NCI-H345 (cell line): ENCODE results near the gene GUCY2C.
A peak's percentile ranks its signal among the peaks of the same experiment; 100 is the strongest.

Source experiments
- DNase-seq: peaks from one replicate; lab custom pipeline; 2025; lab: John Stamatoyannopoulos, UW

GUCY2C gene

DNA sequence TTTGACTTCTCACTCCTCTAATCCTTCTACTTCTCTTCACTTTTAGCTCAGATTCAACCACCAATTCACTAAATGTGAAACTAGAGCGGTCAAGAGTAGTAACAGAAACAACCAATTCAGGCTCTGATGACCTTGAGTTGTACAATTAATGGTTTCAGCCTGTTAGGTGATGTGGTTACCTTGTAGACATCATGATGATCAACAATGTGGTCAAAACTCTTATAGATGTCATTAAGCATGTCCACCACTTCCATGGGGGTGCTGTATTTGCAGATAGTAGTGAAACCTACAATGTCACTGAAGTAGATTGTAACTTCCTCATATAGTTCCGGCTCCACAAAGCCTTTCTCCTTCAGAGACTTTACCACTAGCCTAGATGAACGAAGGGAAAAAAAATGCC lies 74.6 kb downstream of the GUCY2C start:
- no peak for DNase-seq

DNA sequence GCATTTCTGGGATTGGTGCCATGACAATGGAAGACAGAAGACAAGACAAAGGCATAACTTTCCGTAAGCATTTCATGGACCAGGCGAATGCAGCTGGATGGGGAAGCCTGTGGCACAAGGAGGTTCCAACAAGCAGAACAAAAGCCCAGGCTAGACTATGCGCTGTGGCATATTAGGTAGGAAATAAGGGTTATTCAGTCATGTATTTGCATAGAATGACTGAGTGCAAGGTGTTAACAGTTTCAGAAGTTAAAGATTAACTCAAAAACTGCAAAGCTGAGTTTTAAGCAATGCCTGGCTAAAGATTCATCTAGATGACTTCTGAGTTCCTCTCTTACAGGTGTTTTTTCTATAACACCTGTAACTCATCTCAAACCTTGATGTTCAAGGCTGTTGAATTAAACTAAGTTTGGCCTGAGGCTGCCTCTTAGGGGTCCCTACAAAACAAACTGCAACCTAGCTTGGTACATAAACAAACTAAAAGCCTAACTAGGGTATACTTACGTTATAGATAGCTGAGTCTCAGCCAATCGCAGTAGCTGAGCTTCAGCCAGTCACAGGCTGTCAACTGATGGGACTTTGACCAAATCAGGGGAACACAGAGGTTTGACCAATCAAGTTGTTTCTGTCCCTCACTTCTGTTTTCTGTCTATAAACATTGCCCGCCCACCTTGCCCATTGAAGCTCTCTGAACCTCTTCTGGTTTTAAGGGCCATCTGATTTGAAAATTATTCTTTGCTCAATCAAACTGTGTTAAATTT lies 76.5 kb downstream of the GUCY2C start:
- no peak for DNase-seq

DNA sequence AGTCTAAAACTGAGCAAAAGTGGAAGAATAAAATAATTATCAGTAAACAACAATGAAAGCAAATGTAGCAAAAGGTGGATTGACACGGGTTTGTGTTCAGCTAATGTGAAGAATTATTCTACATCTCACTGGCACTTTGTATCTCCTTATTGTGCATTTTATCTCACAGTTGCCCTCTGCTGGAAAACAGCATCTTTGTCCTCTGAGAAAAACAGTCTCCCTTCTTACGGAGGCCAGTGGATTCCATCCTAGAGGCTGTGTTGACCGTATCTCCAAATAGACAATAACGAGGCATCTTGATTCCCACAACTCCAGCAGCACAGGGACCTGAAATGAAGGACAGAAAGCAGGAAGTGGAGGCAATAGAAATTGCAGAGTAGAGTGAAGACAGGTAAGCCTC lies 77.4 kb downstream of the GUCY2C start:
- DNase-seq = peak; percentile 19

DNA sequence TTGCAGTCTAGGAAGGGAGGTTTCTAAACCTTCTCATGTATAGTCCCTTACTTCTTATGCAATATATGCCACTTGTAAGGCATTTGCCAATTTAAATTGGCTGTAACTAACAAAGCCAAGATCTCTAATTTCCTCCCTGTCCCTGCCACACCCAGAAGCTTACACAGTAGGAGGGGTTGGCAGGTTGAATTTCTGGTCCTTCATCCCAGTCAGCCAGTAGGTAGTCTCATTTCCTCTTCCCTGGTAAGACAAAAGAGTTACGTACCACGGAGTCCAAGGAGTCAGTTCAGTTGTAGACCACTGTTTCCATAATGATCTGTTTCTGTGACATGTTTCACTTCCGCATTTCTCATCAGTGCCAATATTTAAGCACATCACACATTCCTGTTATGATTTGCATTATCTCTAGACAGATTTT lies 81.7 kb downstream of the GUCY2C start:
- DNase-seq = no peak

DNA sequence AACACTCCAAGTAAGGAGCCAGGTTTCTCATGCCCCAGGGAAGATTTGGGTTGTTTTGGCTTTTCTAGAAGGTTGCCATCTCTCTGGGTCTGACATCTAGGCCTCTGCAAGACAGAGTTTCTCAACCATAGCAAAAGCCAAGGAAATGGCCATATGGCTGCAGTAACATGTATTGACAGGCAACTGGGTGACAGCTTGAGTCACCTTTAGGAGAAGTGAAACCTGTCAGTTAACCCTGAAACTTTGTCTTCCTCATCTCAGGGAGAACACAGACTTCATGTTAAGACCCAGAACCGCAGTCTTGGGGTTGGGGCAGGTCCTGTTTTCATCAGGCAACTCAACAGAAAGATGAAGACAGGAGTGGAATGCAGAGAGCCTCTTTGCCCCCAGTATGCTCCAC lies 82.7 kb downstream of the GUCY2C start:
- no peak for DNase-seq

DNA sequence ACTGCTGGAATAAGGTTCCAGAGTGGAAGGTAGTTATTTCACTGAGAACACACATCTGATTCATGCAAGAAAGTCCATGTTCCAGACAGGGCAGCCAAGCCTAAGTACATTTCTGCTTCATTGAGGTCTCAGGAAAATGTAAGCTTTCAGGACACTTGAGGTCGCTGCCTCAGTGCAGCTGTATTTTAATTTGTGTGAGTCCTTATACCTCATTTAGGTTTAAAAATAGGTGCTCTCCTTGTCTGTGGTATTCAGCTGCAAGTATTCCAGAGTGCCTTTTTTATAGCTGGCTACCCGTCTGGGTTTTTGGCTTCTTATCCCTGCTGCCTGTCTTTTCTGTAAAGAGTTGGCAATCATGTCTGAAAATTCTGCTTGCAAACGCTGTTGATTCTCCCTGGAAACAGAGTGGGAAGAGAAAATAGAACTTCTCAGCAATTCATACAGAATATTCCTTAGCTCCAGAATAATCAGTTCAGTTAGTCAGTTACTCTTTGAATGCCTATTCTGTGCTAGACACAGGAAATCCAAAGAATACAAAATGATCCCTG lies 83.4 kb downstream of the GUCY2C start:
- peak; percentile 55 for DNase-seq

DNA sequence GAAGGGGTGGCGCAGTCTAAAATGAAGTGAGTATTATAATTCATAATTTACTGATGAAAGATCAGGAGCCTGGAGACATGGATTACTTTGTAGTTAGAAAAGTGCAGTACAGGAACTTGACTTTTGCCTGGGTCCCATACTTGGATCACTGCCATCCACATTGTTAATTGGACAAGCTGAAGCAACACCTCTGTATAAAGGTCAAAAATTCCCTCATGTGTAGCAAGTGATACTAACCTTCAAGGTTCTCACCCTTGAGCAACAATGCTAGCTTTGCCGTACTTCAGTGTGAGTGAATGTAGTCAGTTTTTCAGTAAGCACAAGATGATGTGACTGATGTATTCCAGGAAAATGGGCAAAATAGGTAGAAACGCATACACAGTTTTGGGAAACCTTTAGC lies 84.1 kb downstream of the GUCY2C start:
- no peak for DNase-seq

DNA sequence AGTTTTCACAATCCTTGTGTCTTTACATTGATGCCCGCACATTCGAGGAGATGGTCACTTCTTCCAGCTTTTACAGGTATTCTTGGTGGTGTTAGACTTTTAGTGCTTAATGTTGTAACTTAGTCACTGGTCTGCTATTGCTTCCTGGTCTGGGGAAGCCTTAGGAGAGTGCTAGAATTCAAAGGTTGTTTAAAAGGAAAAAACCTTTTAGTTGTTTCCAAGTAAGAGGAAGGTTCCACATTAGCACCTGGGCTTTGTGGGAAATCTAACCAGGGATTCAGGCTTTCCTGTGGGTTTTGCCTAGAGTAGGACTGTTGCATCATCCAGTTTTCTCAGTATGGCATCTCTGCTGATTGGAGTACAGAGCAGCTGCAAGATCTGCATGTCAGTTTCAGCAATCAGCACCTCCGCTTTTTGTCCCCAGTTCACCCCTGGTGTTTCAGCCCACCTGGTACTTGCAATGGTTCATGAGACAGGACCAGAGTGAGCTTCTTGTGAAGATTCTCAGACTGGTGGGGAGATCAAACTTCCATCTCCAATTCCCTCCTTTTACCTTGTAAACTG lies 84.7 kb downstream of the GUCY2C start:
- no peak for DNase-seq

DNA sequence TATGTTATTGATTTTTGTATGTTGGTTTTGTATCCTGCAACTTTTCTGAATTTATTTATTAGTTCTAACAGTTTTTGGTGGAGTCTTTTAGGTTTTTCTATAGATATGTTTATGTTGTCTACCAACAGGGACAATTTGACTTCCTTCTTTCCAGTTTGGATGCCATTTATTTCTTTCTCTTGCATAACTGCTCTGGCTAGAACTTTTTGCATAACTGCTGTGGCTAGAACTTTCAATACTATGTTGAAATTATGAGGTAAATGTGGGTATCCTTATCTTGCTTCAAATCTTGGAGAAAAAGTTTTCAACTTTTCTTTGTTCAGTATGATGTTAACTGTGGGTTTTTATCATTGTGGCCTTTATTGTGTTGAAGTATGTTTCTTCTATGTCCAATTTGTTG lies 88.8 kb downstream of the GUCY2C start:
- no peak for DNase-seq

DNA sequence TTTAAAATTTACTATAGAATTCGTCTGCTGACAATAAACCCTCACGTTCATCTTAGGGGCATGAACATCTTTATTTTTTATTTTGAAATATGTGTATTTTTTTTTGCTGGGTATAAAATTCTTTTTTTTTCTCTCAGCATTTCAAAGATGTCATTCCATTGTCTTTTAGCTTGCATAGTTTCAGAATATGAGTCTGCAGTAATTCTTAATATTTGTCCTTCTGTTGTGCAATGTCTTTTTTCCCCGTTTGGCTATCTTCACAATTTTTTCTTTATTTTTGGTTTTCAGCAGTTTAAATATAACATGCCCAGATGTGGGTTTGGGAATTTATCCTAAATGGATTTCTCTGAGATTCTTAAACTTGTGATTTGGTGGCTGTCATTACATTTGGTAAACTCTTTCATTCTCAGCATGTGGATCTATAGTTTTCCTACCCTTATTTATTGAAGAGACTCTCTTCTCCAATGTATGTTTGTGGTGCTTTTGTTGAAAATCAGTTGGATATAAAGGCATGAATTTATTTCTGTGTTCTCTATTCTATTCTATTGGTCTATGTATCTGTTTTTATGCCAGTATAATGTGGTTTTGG lies 90.9 kb downstream of the GUCY2C start:
- DNase-seq = peak; percentile 5

DNA sequence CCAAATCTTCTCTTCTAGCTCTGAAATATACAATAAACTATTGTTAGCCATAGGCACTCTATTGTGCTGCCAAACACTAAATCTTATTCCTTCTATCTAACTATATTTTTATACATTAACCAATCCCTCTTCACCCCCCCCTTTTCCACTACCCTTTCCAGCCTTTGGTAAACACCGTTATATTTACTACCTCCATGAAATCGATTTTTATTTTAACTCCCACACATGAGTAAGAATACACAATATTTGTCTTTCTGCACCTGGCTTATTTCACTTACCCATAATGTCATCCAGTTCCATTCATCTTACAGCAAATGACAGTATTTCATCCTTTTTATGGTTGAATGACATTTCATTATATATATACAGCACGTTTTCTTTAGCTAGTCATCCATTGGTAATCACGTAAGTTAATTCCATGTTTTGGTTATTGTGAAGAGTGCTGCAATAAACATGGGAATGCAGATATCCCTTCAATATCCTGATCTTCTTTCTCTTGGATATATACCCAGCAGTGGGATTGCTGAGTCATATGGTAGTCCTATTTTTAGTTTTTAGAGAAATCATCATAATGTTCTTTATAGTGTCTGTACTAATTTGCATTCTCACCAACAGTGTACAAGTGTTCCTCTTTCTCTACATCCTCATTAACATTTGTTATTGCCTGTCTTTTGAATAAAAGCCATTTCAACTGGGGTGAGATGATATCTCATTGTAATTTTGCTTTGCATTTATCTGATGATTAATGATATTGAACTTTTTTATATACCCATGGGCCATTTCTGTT lies 94.5 kb downstream of the GUCY2C start:
- peak; percentile 77 for DNase-seq

DNA sequence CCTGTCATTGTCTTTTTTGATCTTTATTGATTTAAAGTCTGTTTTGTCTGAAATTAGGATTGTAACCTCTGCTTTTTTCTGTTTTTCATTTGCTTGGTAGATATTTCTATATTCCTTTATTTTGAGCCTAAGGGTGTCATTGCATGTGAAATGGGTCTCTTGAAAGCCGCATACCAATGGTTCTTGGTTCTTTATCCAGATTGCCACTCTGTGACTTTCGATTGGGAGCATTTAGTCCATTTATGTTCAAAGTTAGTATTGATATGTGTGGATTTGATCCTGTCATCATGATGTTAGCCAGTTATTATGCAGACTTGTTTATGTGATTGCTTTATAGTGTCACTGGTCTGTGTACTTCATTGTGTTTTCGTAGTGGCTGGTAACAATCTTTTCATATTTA lies 98.9 kb downstream of the GUCY2C start:
- DNase-seq = no peak

DNA sequence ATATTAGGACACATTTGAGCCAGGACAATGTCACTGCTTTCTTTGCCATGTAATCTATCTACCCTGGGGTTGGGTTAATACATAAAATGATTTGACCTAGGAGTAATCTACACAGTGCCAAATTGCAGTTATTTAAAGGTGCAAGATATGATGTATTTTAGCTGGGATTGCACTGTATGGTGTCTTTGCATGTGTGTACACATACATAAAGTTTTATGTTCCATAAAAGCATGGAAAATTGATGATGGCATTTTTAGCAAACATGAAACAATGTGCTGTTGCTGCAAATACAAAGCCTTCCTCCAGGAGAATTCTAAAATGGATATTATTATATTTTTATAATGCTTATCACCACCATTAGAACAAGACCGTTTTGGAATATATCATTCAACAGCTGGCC lies 104.7 kb downstream of the GUCY2C start:
- no peak for DNase-seq

DNA sequence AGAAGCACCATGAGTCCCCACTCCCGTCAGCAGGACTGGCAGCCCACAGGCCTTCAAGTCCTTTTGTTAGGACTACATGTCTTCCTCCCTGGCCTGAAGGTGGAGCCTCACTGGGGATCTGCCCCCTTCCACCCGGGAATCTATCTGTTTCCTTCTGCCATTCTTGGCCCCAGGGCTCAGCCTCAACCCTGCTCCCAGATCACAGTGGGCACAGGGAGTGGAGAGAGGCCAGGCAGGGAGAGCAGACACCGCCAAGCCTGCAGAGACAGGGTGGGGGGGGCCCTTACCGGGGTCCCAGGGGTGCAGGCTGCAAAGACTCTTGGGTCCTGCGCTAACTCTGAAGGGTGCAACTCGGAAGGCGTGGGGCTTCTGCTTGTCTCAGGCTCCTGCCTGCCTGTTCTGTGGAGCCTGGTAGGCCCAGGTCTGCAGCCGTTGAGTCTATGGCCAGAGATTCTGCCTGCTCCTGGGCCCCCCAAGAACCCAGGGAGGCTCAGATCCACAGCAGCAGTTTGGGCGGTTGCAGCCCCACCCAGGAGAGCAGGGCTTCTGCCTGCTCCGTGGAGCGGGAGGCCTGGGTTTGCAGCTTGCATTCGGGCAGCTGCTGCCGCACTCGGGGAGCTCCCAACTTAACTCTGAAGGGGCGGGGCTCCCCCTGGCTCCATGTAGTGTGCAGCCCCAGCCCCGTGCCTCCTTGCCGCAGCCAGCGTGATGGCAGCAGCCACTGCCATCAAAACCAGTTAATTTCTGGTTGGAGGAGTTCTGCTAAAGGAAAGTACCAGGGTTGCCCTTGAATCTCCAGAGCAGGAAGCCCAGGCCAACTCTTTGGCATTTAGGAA lies 107.0 kb downstream of the GUCY2C start:
- no peak for DNase-seq

DNA sequence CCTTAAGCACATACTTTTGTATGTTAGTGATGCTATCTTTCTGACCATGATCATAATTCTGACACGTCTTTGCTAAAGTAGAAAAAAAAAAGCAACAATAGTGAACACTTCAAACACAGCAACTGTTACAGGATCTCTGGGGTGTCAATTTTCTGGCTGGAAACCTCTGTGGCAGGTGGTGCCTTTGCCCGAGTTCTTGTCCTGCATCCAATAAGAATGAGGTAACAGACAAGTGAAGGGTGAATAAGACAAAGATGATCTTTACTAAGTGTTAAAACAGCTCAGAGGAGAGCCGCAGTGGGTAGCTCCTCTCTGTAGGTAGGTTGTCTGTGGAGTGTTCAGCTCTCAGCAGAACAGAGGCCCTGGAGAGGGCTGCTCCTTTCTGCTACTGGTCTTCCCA lies 107.8 kb downstream of the GUCY2C start:
- no peak for DNase-seq

DNA sequence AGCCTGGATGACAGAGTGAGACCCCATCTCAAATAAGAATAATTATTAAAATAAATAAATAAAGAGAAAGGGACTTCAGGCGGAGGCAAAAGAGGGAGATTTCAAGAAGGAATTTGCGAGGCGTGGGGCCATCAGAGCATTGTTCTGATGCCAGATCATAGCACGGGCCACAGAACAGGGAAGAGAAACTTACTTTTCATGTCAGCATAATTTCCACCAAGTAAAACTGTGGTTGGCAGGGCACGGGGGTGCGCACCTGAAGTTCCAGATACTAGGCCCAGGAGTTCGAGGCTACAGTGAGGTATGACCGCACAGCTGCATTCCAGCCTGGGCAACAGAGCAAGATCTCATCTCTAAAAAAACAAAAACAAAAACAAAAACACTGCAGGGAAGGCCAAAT lies 117.8 kb downstream of the GUCY2C start:
- DNase-seq = no peak

DNA sequence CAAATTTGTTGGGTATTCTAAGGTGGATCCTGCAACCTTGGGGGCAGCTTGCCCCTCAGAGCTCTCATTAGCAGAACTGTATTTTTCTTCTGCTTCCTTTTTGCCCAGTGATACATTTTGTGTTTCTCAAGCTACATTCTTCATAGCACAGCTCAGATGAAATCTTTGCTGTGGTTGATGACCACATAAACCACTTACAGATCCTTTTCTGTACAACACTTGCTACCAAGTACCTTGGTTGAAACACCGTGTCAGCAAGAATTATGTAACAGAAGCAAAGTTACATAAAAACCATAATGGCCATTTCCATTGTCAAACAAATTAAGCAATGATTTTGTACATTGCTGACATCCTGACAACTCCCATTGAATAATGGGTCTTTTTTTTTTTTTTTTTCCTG lies 119.1 kb downstream of the GUCY2C start:
- DNase-seq = no peak

DNA sequence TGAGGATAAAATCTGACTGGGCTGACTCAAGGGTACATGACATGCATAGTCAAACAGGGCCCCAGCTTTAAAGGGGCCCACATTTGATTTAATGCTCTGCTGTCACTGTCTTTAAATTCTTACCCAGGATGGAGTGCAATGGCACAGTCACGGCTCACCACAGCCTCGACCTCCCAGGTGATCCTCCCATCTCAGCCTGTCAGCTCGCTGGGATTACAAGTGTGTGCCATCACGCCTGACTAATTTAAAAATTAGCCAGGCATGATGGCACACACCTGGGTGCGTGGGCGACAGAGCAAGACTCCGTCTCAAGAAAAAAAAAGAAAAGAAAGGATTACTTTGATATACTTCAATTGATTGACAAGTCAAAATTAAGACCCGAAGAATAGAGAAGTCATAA lies 119.5 kb downstream of the GUCY2C start:
- no peak for DNase-seq

DNA sequence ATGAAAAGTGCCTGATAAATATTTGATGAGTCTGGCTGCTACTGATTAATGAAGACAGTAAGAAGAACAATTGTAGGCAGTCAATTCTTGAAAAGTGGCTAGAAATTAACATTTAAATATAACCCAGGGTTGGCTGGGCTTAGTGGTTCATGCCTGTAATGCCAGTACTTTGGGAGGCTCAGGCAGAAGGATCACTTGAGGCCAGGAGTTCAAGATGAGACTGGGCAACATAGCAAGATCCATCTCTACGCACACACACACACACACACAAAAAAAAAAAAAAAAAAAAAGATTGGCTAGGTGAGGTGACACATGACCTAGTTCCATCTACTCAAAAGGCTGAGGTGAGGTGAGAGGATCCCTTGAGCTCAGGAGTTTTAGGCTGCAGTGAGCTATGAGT lies 120.8 kb downstream of the GUCY2C start:
- DNase-seq = no peak

DNA sequence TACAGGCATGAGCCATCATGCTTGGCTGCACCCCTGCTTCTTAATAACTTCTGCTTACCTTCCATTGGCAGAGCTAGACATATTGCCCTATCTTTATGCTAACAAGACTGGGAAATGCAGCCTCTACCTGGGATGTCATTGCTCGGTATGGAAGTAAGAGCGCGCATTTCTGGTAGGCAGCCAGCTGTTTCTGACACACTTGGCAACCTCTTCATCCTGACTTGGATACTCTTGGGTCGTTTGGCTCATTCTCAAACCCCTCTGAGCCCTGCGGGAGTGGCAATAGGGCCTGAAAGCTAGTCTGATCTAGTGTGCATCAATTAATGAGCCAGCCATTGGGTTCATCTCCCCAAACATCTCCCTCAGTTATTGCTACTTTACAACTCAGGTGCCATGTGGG lies 123.3 kb downstream of the GUCY2C start:
- no peak for DNase-seq

DNA sequence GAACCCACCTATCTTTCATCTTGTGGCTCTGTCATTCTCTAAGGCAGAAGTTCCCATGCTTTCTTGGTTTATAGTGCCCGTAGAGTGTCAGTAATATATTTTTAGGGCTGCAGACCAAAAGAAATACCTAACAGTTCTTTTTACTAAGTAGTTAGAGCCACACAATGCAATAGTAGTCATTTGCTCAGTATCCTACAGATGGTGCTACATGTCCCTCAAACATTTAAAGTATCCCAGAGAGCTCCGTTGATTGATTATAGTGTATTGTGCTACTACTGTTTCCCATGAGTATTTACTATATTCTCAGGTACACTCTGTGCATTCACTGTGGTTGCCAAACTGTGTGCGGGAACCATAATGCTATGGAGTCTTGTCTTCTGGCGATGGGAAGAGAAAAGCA lies 124.0 kb downstream of the GUCY2C start:
- DNase-seq = no peak

DNA sequence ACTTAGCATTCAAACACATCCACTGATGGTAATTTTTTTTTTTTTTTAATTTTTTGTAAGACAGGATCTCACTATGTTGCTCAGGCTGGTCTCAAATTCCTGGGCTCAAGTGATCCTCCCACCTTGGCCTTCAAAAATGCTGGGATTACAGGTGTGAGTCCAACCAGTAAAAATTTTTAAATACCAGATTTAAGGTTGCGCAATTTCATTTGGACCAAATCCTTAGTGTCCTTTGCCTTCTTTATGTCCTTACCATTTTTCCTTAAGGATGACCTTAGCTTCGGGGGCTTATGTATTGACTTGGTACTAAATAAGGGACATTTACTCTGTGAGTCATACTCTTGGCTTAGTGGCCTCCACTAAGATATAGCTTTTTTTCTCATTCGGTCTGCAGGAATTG lies 124.6 kb downstream of the GUCY2C start:
- DNase-seq = no peak
